Rectal smooth muscle tissue (tissue), 1 donor: Measurements from ENCODE around the gene STAM.

Experiments
- H3K27ac ChIP-seq: one replicate; pipeline ENCODE4 v1.7.0; 2013; ENCODE audit warnings: low read depth, low read length, inconsistent platforms
- H3K27me3 ChIP-seq: one replicate; pipeline ENCODE4 v1.7.0; 2013; ENCODE audit warnings: low read length; ENCODE audit not compliant: control insufficient read depth, insufficient read depth
- H3K36me3 ChIP-seq: one replicate; pipeline ENCODE4 v1.7.0; 2013; ENCODE audit warnings: low read length; ENCODE audit not compliant: control insufficient read depth, insufficient read depth
- H3K4me1 ChIP-seq: one replicate; pipeline ENCODE4 v1.7.0; 2013; ENCODE audit warnings: low read length; ENCODE audit not compliant: control insufficient read depth, insufficient read depth
- H3K4me3 ChIP-seq: one replicate; pipeline ENCODE4 v1.7.0; 2013; ENCODE audit warnings: low read length
- H3K9ac ChIP-seq: one replicate; pipeline ENCODE4 v1.7.0; 2013; ENCODE audit warnings: low read length

STAM gene

GRCh38 chr10:17643755-17644484 lies at the start of gene STAM:
STAM (plus strand) TSS chr10:17644151; CDS start chr10:17644340, 189 bp downstream.
- peak within 1 kb of the TSS; percentile 87 for H3K4me3 ChIP-seq
- H3K36me3 ChIP-seq, result no peaks in the 10 kb centered on the region
- no peaks in the 10 kb centered on the region for H3K27me3 ChIP-seq
- peak within 1 kb of the TSS; percentile 97 for H3K27ac ChIP-seq
- peak within 1 kb of the TSS; percentile 81 for H3K9ac ChIP-seq
- H3K4me1 ChIP-seq, result peaks cover 12% of the 10 kb centered on the region

- Histone ChIP-seq H3K27ac (no peak overlapping the region), H3K9ac (no peak overlapping the region), H3K4me1 (no peaks in the 10 kb centered on the region), H3K27me3 (no peaks in the 10 kb centered on the region), H3K4me3 (no peak overlapping the region), H3K36me3 (no peaks in the 10 kb centered on the region)
Observed at GRCh38 chr10:17597386-17597785, 46.6 kb upstream of the STAM start.

DNA sequence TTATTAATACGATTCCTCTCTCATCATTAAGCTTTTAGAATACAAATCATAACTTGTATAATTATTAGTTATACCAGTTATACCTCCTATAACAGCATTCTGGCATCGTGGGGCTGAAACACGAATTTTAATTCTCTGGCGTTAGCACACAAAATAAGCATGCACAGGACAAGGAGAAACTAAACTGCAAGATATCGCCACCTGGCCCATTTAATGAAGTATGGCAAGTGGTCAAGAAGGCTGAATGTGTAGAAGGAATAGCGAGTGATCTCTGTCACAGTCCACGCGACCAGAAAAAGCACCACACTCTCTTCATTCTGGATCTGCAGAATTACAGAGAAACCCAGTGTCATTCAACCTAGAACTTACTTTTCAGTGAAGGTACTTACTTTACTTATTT lies 44.9 kb upstream of the STAM start:
- no peak overlapping the region for H3K9ac ChIP-seq
- no peak overlapping the region for H3K27ac ChIP-seq
- H3K4me1 ChIP-seq, result no peaks in the 10 kb centered on the region
- H3K36me3 ChIP-seq, result no peaks in the 10 kb centered on the region
- H3K27me3 ChIP-seq, result no peaks in the 10 kb centered on the region
- H3K4me3 ChIP-seq, result no peak overlapping the region

DNA sequence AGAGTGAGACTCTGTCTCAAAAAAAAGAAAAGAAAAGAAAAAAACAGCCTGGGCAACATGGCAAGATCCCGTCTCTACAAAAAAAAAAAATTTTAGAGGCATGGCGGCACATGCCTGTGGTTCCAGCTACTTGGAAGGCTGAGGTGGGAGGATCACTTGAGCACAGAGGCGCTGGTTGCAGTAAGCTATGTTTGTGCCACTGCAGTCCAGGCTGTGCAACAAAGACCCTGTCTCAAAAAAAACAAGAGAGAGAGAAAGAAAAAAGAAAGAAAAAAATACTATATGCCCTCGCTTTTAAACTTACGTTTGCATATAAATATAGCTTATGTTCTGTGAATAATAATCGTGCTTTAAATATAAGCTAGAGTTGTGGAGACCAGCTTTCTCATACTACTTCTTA lies 38.0 kb upstream of the STAM start:
- H3K36me3 ChIP-seq, result no peaks in the 10 kb centered on the region
- H3K27me3 ChIP-seq, result no peaks in the 10 kb centered on the region
- H3K4me3 ChIP-seq, result no peak overlapping the region
- no peaks in the 10 kb centered on the region for H3K4me1 ChIP-seq
- no peak overlapping the region for H3K27ac ChIP-seq
- no peak overlapping the region for H3K9ac ChIP-seq

- Histone ChIP-seq H3K36me3 (no peaks in the 10 kb centered on the region), H3K27me3 (no peaks in the 10 kb centered on the region), H3K4me1 (no peaks in the 10 kb centered on the region), H3K9ac (no peak overlapping the region), H3K4me3 (no peak overlapping the region), H3K27ac (no peak overlapping the region)
Observed at GRCh38 chr10:17606547-17607040, 37.4 kb upstream of the STAM start.

DNA sequence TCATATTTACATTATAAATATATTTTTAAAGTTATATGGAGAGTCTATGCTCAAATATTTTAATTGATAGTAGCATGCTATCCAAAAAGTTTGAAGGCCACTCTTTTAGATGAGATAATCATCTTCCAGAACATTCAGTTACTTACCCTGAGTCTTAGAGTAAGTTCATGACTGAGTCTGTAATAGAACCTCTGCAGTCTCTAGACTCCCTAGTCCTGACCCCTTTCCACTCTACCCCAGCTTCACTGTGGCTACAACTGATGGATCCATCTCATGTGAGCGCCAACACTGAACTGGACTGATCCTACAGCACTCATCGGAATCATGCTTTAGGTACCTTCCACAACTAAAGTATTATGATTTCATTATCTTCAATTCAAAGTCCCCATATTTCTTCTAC lies 36.9 kb upstream of the STAM start:
- H3K27me3 ChIP-seq, result no peaks in the 10 kb centered on the region
- no peaks in the 10 kb centered on the region for H3K4me1 ChIP-seq
- no peak overlapping the region for H3K9ac ChIP-seq
- no peaks in the 10 kb centered on the region for H3K36me3 ChIP-seq
- no peak overlapping the region for H3K4me3 ChIP-seq
- no peak overlapping the region for H3K27ac ChIP-seq

- H3K9ac ChIP-seq, result no peak overlapping the region
Observed at GRCh38 chr10:17607603-17608332, 36.2 kb upstream of the STAM start.

DNA sequence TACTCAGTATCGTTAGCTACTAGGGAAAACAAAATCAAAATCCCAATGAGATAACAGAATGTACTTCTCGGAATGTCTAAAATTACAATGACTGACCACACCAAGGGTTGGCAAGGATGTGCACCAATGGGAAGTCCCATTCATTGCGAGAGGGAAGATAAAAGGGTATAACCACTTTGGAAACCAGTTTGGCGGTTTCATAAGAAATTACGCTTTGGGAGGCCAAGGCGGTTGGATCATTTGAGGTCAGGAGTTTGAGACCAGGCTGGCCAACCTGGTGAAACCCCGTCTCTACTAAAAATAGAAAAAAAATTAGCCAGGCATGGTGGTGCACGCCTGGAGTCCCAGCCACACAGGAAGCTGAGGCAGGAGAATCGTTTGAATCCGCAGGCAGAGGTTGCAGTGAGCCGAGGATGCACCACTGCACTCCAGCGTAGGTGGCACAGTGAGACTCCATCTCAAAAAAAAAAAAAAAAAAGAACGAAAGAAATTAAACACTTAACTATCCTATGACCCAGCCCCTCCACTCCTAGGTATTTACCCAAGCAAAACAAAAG lies 34.4 kb upstream of the STAM start:
- H3K36me3 ChIP-seq, result no peaks in the 10 kb centered on the region
- no peaks in the 10 kb centered on the region for H3K27me3 ChIP-seq
- H3K4me3 ChIP-seq, result no peak overlapping the region
- no peak overlapping the region for H3K9ac ChIP-seq
- H3K4me1 ChIP-seq, result no peaks in the 10 kb centered on the region
- no peak overlapping the region for H3K27ac ChIP-seq

More at GRCh38 chr10:17607603-17608332, 36.2 kb upstream of the STAM start:
- H3K27ac ChIP-seq, result no peak overlapping the region
- H3K4me1 ChIP-seq, result no peaks in the 10 kb centered on the region
- no peaks in the 10 kb centered on the region for H3K36me3 ChIP-seq
- no peak overlapping the region for H3K4me3 ChIP-seq
- H3K27me3 ChIP-seq, result no peaks in the 10 kb centered on the region

GRCh38 chr10:17616403-17617030 lies 27.4 kb upstream of the STAM start:
- H3K4me1 ChIP-seq, result no peaks in the 10 kb centered on the region
- H3K36me3 ChIP-seq, result no peaks in the 10 kb centered on the region
- no peaks in the 10 kb centered on the region for H3K27me3 ChIP-seq
- peak overlapping the region; percentile 69 for H3K4me3 ChIP-seq
- peak overlapping the region; percentile 19 for H3K9ac ChIP-seq
- H3K27ac ChIP-seq, result peak overlapping the region; percentile 94

GRCh38 chr10:17617031-17617911 lies 26.7 kb upstream of the STAM start, which contains the start of gene HACD1:
HACD1 (minus strand) TSS chr10:17617374; CDS start chr10:17617339, 35 bp downstream.
- peak within 1 kb of the TSS; percentile 94 for H3K27ac ChIP-seq
- H3K9ac ChIP-seq, result peak within 1 kb of the TSS; percentile 19
- no peaks in the 10 kb centered on the region for H3K36me3 ChIP-seq
- H3K4me1 ChIP-seq, result no peaks in the 10 kb centered on the region
- H3K4me3 ChIP-seq, result peak within 1 kb of the TSS; percentile 82
- H3K27me3 ChIP-seq, result no peaks in the 10 kb centered on the region

DNA sequence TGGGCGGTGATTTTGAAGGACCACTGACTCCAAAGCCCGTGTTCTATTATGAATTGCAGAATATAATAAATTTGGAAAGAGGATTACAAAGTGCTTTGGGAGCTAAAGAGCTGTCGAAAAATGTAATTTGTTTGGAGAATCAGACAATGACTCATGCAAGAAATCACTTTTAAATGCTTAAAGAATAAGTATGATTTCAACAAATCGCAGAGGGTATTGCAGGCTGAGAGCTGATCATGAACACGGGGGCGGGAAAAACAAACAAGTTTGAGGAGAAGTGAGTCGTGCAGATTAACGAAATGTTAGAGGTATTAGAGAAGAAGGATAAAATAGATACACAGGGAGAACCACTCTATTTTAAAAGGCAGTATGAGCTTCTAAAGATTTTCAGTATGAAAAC lies 21.9 kb upstream of the STAM start:
- Histone ChIP-seq H3K27me3 (no peaks in the 10 kb centered on the region), H3K4me1 (no peaks in the 10 kb centered on the region), H3K27ac (no peak overlapping the region), H3K4me3 (no peak overlapping the region), H3K36me3 (no peaks in the 10 kb centered on the region), H3K9ac (no peak overlapping the region)
